Spleen (tissue), 11 donors: ENCODE measurements around the gene FOXK1. TPM values are rescaled to one million over a fixed set of nuclear protein-coding genes. Genes with fewer than 3 reads are reported as not detected.
"Not testable (repeated sequence)": the region's sequence is repeated elsewhere in the genome, so short reads cannot be mapped to it uniquely, and the experiment has no call there.

ENCODE experiments used
- DNase-seq: peaks from one replicate; pipeline ENCODE4 v3.0.0-alpha.2; 2020
- H3K27ac ChIP-seq, 8 donors: fragments of 200-600 bp; sonication (generic) in 7 of 8; 1 replicate in 4 of 8; 2 replicates in 4 of 8; pipeline versions ENCODE4 v1.5.0 to v1.8.0; 2016 to 2021; ENCODE audit warnings: inconsistent platforms in 4 of 8, mild to moderate bottlenecking in 4 of 8, moderate library complexity in 1 of 8
- H3K27me3 ChIP-seq, 7 donors: fragments of 200-600 bp; sonication (generic) in 6 of 7; replicated peaks in 1 of 7; 1 replicate in 4 of 7; 2 replicates in 3 of 7; pipeline versions ENCODE4 v1.5.0 to v1.8.0; 2016 to 2021; ENCODE audit warnings: inconsistent platforms in 3 of 7, mild to moderate bottlenecking in 1 of 7
- H3K36me3 ChIP-seq, 6 donors: fragments of 200-600 bp; sonication (generic) in 5 of 6; 1 replicate in 4 of 6; 2 replicates in 2 of 6; pipeline versions ENCODE4 v1.5.0 to v1.8.0; 2016 to 2021; ENCODE audit warnings: inconsistent platforms in 2 of 6
- H3K4me1 ChIP-seq, 6 donors: fragments of 200-600 bp; sonication (generic) in 5 of 6; 1 replicate in 3 of 6; 2 replicates in 3 of 6; pipeline versions ENCODE4 v1.5.0 to v1.8.0; 2016 to 2021; ENCODE audit warnings: inconsistent platforms in 3 of 6
- H3K4me3 ChIP-seq, 8 donors: fragments of 200-600 bp; sonication (generic) in 7 of 8; 1 replicate in 4 of 8; 2 replicates in 4 of 8; pipeline versions ENCODE4 v1.5.0 to v1.8.0; 2016 to 2021; ENCODE audit warnings: inconsistent platforms in 4 of 8, mild to moderate bottlenecking in 4 of 8, moderate library complexity in 2 of 8
- H3K9me3 ChIP-seq, 8 donors: fragments of 200-600 bp; sonication (generic) in 7 of 8; 1 replicate in 4 of 8; 2 replicates in 4 of 8; pipeline versions ENCODE4 v1.5.0 to v1.8.0; 2016 to 2021; ENCODE audit warnings: inconsistent platforms in 4 of 8
- CTCF ChIP-seq, 11 experiments: fragments of 200-600 bp in 7 of 11; fragments of 450-650 bp in 4 of 11; sonication (generic) in 4 of 11; IDR thresholded peaks in 8 of 11; conservative IDR thresholded peaks in 3 of 11; 1 replicate in 7 of 11; 2 replicates in 4 of 11; pipeline versions ENCODE4 v1.4.0 to v1.8.0; 2016 to 2021; ENCODE audit warnings: antibody characterized with exemption in 11 of 11, inconsistent platforms in 4 of 11, mild to moderate bottlenecking in 1 of 11
- POLR2A ChIP-seq, 3 donors: fragments of 450-650 bp; IDR thresholded peaks; one replicate each; pipeline ENCODE4 v1.5.1; 2017; ENCODE audit warnings: antibody characterized with exemption in 3 of 3, mild to moderate bottlenecking in 1 of 3
- POLR2AphosphoS5 ChIP-seq, 3 donors: sonication (generic); formaldehyde crosslinking; IDR thresholded peaks; one replicate each; pipeline ENCODE4 v1.5.1; 2017; ENCODE audit warnings: antibody characterized with exemption in 3 of 3
- WGBS, 5 donors: extraction: QIAGEN DNeasy Blood & Tissue Kit in 3 of 5; methylation state at CpG; one replicate each; pipeline versions ENCODE4 v1.1.5 to v1.1.7; 2013 to 2018; 5-methylcytosine and 5-hydroxymethylcytosine counted together
- intact Hi-C: fragments of 100-400 bp; cut with DNase I; formaldehyde crosslinking; loops from one replicate; pipeline ENCODE4 v1.15.0; 2023; ENCODE audit warnings: low total_unique reads
- polyA plus RNA-seq, 3 donors: library from polyadenylated mRNA; stranded (reverse); fragments of 200-250 nt; gene quantifications; one replicate each; pipeline ENCODE4 v1.2.1, GENCODE V29; 2013
- total RNA-seq, 7 donors: library from RNA; depleted of rRNA in 3 of 7; stranded (reverse); fragments of >200 nt in 3 of 7; fragmentation: NEBNext Ultra II Directional in 4 of 7; extraction: Animal tissue kit (Norgen Biotek cat#: 25700) in 4 of 7; gene quantifications; one replicate each; pipeline versions ENCODE4 v1.1.0 to v1.2.1, GENCODE V29; 2016 to 2021
- donor health status: healthy with polysubstance abuse.
- donor health status: DM: no; HTN: no; CAD: no; lungs with moderate emphysema.
- donor health status: DM: no; HTN: no; CAD: no.
- donor health status: Bipolar disorder and iron deficiency.
- donor health status: healthy.
- donor health status: DM: no; HTN: no; CAD: no.
- donor health status: DM: yes; HTN: yes; CAD: no.

The FOXK1 gene
- total and polyA plus RNA-seq, 10 donors: 2.6 to 46.0 (median 34.8) TPM

GRCh38 chr7:4667776-4668509 lies 14.2 kb upstream of the FOXK1 start:
- Histone ChIP-seq H3K27me3 (no peaks in the 10 kb centered on the region), H3K4me1 (peaks cover 0 to 6% (median 0%) of the 10 kb centered on the region in 6 donors), H3K36me3 (no peaks in the 10 kb centered on the region), H3K4me3 (no peak overlapping the region), H3K27ac (no peak overlapping the region), H3K9me3 (peaks cover 0 to 7% (median 0%) of the 10 kb centered on the region in 8 donors)
- intact Hi-C loops: no loop called here
- TF ChIP-seq POLR2A (IDR thresholded peaks at IDR 0.05) (no peak), CTCF (IDR thresholded peaks at IDR 0.05 in 8 of 11, conservative IDR thresholded peaks at IDR 0.05 in 3 of 11) (no peak)
- 81 to 86% (median 83%) methylated on average over 19 of the region's 19 CpGs for WGBS, 5 donors
- no peak for DNase-seq

GRCh38 chr7:4668510-4668847 lies 13.6 kb upstream of the FOXK1 start:
- intact Hi-C loops: no loop called here
- Histone ChIP-seq H3K27me3 (no peaks in the 10 kb centered on the region), H3K27ac (no peak overlapping the region), H3K4me3 (no peak overlapping the region), H3K9me3 (peaks cover 0 to 10% (median 1%) of the 10 kb centered on the region in 8 donors), H3K36me3 (no peaks in the 10 kb centered on the region), H3K4me1 (peaks cover 0 to 6% (median 0%) of the 10 kb centered on the region in 6 donors)
- WGBS, 5 donors: 92 to 96% (median 95%) methylated on average over 3 of the region's 3 CpGs
- TF ChIP-seq POLR2A (IDR thresholded peaks at IDR 0.05): no peak
- no peak for TF ChIP-seq CTCF (IDR thresholded peaks at IDR 0.05 in 8 of 11, conservative IDR thresholded peaks at IDR 0.05 in 3 of 11)
- TF ChIP-seq POLR2AphosphoS5 (IDR thresholded peaks at IDR 0.05): no peak
- DNase-seq: no peak

GRCh38 chr7:4670791-4671190 lies 11.3 kb upstream of the FOXK1 start:
- no peak overlapping the region for H3K4me3 ChIP-seq
- peaks cover 0 to 29% (median 16%) of the 10 kb centered on the region in 8 donors for H3K9me3 ChIP-seq
- H3K36me3 ChIP-seq: no peaks in the 10 kb centered on the region
- intact Hi-C loops: no loop called here
- H3K27me3 ChIP-seq: no peaks in the 10 kb centered on the region
- TF ChIP-seq CTCF (IDR thresholded peaks at IDR 0.05 in 8 of 11, conservative IDR thresholded peaks at IDR 0.05 in 3 of 11) (no peak), POLR2A (IDR thresholded peaks at IDR 0.05) (no peak)
- 71 to 80% (median 79%) methylated on average over 4 of the region's 4 CpGs for WGBS, 5 donors
- no peak overlapping the region for H3K27ac ChIP-seq
- peaks cover 0 to under 1% (median 0%) of the 10 kb centered on the region in 6 donors for H3K4me1 ChIP-seq
- DNase-seq: no peak

GRCh38 chr7:4675771-4676367 lies 6.2 kb upstream of the FOXK1 start:
- Histone ChIP-seq H3K27ac (no peak overlapping the region), H3K27me3 (no peaks in the 10 kb centered on the region), H3K4me3 (no peak overlapping the region), H3K4me1 (no peaks in the 10 kb centered on the region), H3K36me3 (no peaks in the 10 kb centered on the region), H3K9me3 (peaks cover 0 to 25% (median 15%) of the 10 kb centered on the region in 8 donors)
- no peak for DNase-seq
- WGBS, 5 donors: 88 to 96% (median 92%) methylated on average over 8 of the region's 8 CpGs
- no peak for TF ChIP-seq POLR2AphosphoS5 (IDR thresholded peaks at IDR 0.05)
- no peak for TF ChIP-seq CTCF (IDR thresholded peaks at IDR 0.05 in 8 of 11, conservative IDR thresholded peaks at IDR 0.05 in 3 of 11)
- TF ChIP-seq POLR2A (IDR thresholded peaks at IDR 0.05): no peak
- intact Hi-C loops: no loop called here

GRCh38 chr7:4677518-4677917 lies 4.6 kb upstream of the FOXK1 start:
- H3K4me1 ChIP-seq, H3K27me3 ChIP-seq, H3K27ac ChIP-seq, H3K36me3 ChIP-seq, intact Hi-C loops, H3K4me3 ChIP-seq, DNase-seq: not testable (repeated sequence)
- 82 to 98% (median 96%) methylated on average over 11 of the region's 11 CpGs for WGBS, 5 donors
- peaks cover 0 to 23% (median 15%) of the 10 kb centered on the region in 8 donors for H3K9me3 ChIP-seq
